SU-DHL-6 (cell line): Measurements from ENCODE around the gene NEUROD2.

Source experiments
- H2AFZ ChIP-seq: fragments of 200-600 bp; sonication (generic); 2 replicates; pipeline ENCODE4 v1.6.1; 2014; ENCODE audit warnings: low read depth, mild to moderate bottlenecking, moderate library complexity, mixed read lengths, antibody characterized with exemption, low read length; ENCODE audit not compliant: severe bottlenecking
- H3F3A ChIP-seq: fragments of 200-600 bp; shearing (Covaris generic); 2 replicates; pipeline ENCODE4 v1.6.0; 2016; ENCODE audit warnings: antibody characterized with exemption, mild to moderate bottlenecking; ENCODE audit not compliant: insufficient read depth
- H3K27ac ChIP-seq: fragments of 200-600 bp; sonication (generic); 2 replicates; pipeline ENCODE4 v1.5.1; 2016; ENCODE audit warnings: low read depth, mild to moderate bottlenecking, low read length, moderate library complexity, mixed read lengths
- H3K27me3 ChIP-seq: fragments of 200-600 bp; sonication (generic), shearing (Covaris generic); 2 replicates; pipeline ENCODE4 v1.6.0; 2014; ENCODE audit warnings: mild to moderate bottlenecking, low read length
- H3K36me3 ChIP-seq: fragments of 200-600 bp; sonication (generic); 2 replicates; pipeline ENCODE4 v1.6.1; 2014; ENCODE audit warnings: mild to moderate bottlenecking, low read length, mixed read lengths
- H3K4me2 ChIP-seq: fragments of 300-600, 200-600 bp; shearing (Covaris generic), sonication (generic); 2 replicates; pipeline ENCODE4 v1.6.0; 2014; ENCODE audit warnings: low read length, low read depth, mild to moderate bottlenecking; ENCODE audit not compliant: poor library complexity, severe bottlenecking
- H3K4me3 ChIP-seq: fragments of 200-600 bp; sonication (generic); 2 replicates; pipeline ENCODE4 v1.5.1; 2014; ENCODE audit warnings: antibody characterized with exemption, low read length, mild to moderate bottlenecking, mixed read lengths; ENCODE audit not compliant: insufficient read depth, poor library complexity, severe bottlenecking
- H3K79me2 ChIP-seq: fragments of 200-600 bp; sonication (generic); 2 replicates; pipeline ENCODE4 v1.6.1; 2014; ENCODE audit warnings: mild to moderate bottlenecking, low read length, moderate library complexity; ENCODE audit not compliant: insufficient read depth
- H3K9ac ChIP-seq: fragments of 200-600 bp; sonication (generic); 2 replicates; pipeline ENCODE4 v1.7.0; 2014; ENCODE audit warnings: mild to moderate bottlenecking, low read length
- H3K9me2 ChIP-seq: fragments of 200-600 bp; sonication (generic); replicated peaks from 2 replicates; pipeline ENCODE4 v1.6.1; 2014; ENCODE audit warnings: low read length; ENCODE audit not compliant: insufficient read depth
- H3K9me3 ChIP-seq: fragments of 200-600 bp; sonication (generic); 2 replicates; pipeline ENCODE4 v1.6.1; 2014; ENCODE audit warnings: low read length, mixed read lengths; ENCODE audit not compliant: insufficient read depth
- H4K20me1 ChIP-seq: fragments of 200-600 bp; sonication (generic); 2 replicates; pipeline ENCODE4 v1.6.1; 2014; ENCODE audit warnings: low read depth, mild to moderate bottlenecking, antibody characterized with exemption, low read length, moderate library complexity, mixed read lengths
- CTCF ChIP-seq: fragments of 200-600 bp; sonication (generic); IDR thresholded peaks from one replicate; pipeline ENCODE4 v1.5.1; 2017; ENCODE audit warnings: antibody characterized with exemption, mild to moderate bottlenecking, low read length, moderate library complexity; ENCODE audit not compliant: insufficient read depth, poor library complexity, severe bottlenecking
- EZH2phosphoT487 ChIP-seq: fragments of 200-600 bp; sonication (generic), shearing (Covaris generic); conservative IDR thresholded peaks from 2 replicates; pipeline ENCODE4 v1.6.1; 2018; ENCODE audit warnings: mild to moderate bottlenecking, antibody characterized with exemption, low read length, moderate library complexity, mixed read lengths

NEUROD2 gene

DNA sequence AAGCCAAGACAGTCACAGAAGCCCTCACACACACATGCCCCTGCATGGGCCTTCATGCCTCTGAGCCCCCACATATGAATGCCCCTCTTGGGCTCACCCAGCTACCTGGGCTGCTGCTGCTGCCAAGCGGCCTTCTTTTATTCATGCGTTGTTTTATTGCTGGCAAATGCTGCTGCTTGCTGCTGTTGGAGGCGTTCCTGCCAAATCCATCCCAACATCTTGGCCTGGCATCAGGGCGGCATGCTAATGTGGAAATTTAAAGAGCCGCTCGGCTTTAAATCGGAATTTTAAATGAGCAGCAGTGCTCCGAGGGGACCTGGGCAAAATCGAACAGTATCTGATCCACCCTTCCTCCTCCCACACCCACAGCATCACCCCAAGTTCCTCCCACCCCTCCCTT is 39.0 kb downstream of the NEUROD2 start:
- Histone ChIP-seq H2AFZ (no peak overlapping the region), H3F3A (no peaks in the 10 kb centered on the region), H3K9ac (no peak overlapping the region), H3K9me2 (no peaks in the 10 kb centered on the region), H3K36me3 (no peaks in the 10 kb centered on the region), H3K9me3 (no peaks in the 10 kb centered on the region), H4K20me1 (no peaks in the 10 kb centered on the region), H3K27ac (no peak overlapping the region), H3K79me2 (no peaks in the 10 kb centered on the region), H3K27me3 (no peaks in the 10 kb centered on the region), H3K4me3 (no peak overlapping the region), H3K4me2 (no peak overlapping the region)
- TF ChIP-seq EZH2phosphoT487: no peak
- no peak for TF ChIP-seq CTCF

- Histone ChIP-seq H3K9me2 (no peaks in the 10 kb centered on the region), H3K9me3 (no peaks in the 10 kb centered on the region), H3F3A (no peaks in the 10 kb centered on the region), H4K20me1 (no peaks in the 10 kb centered on the region), H3K9ac (no peak overlapping the region), H2AFZ (no peak overlapping the region), H3K36me3 (no peaks in the 10 kb centered on the region), H3K27me3 (no peaks in the 10 kb centered on the region), H3K79me2 (no peaks in the 10 kb centered on the region), H3K27ac (no peak overlapping the region), H3K4me3 (no peak overlapping the region), H3K4me2 (no peak overlapping the region)
- no peak for TF ChIP-seq EZH2phosphoT487
- TF ChIP-seq CTCF: no peak
Measured at GRCh38 chr17:39566094-39566850, 41.4 kb downstream of the NEUROD2 start.

GRCh38 chr17:39564211-39564848 is 43.4 kb downstream of the NEUROD2 start:
- Histone ChIP-seq H3K27me3 (no peaks in the 10 kb centered on the region), H3K27ac (no peak overlapping the region), H4K20me1 (no peaks in the 10 kb centered on the region), H3K9me2 (no peaks in the 10 kb centered on the region), H3F3A (no peaks in the 10 kb centered on the region), H3K9ac (no peak overlapping the region), H3K79me2 (no peaks in the 10 kb centered on the region), H3K36me3 (no peaks in the 10 kb centered on the region; the same call in 1 of the 2 replicates), H3K4me3 (no peak overlapping the region), H3K9me3 (no peaks in the 10 kb centered on the region), H2AFZ (no peak overlapping the region), H3K4me2 (no peak overlapping the region)
- no peak for TF ChIP-seq CTCF
- no peak for TF ChIP-seq EZH2phosphoT487
